Loucy (cell line): ENCODE data around the gene PLEKHA6.

Experiments
- H2AFZ ChIP-seq: fragments of 200-600 bp; sonication (generic); 2 replicates; pipeline ENCODE4 v1.6.0; 2016; ENCODE audit warnings: antibody characterized with exemption, mild to moderate bottlenecking, low read length, moderate library complexity
- H3F3A ChIP-seq: fragments of 200-600 bp; 2 replicates; pipeline ENCODE4 v1.6.0; 2016; ENCODE audit warnings: antibody characterized with exemption, low read depth, mild to moderate bottlenecking
- H3K27me3 ChIP-seq: fragments of 200-600 bp; sonication (generic); 2 replicates; pipeline ENCODE4 v1.6.1; 2014; ENCODE audit warnings: low read length, mild to moderate bottlenecking; ENCODE audit not compliant: insufficient read depth, poor library complexity, severe bottlenecking
- H3K36me3 ChIP-seq: fragments of 200-600 bp; sonication (generic); 2 replicates; pipeline ENCODE4 v1.6.1; 2016; ENCODE audit warnings: low read length; ENCODE audit not compliant: insufficient read depth
- H3K4me1 ChIP-seq: fragments of 200-600 bp; sonication (generic); 2 replicates; pipeline ENCODE4 v1.5.1; 2014; ENCODE audit warnings: low read length, mild to moderate bottlenecking; ENCODE audit not compliant: insufficient read depth, poor library complexity, severe bottlenecking
- H3K4me2 ChIP-seq: fragments of 200-600 bp; sonication (generic); 2 replicates; pipeline ENCODE4 v1.6.0; 2014; ENCODE audit warnings: antibody characterized with exemption, low read length, low read depth, mild to moderate bottlenecking; ENCODE audit not compliant: poor library complexity, severe bottlenecking
- H3K4me3 ChIP-seq: fragments of 200-600 bp; sonication (generic); 2 replicates; pipeline ENCODE4 v1.5.1; 2014; ENCODE audit warnings: low read length, mild to moderate bottlenecking, mixed read lengths; ENCODE audit not compliant: poor library complexity, severe bottlenecking
- H3K79me2 ChIP-seq: fragments of 200-600 bp; sonication (generic); 2 replicates; pipeline ENCODE4 v1.6.1; 2014; ENCODE audit warnings: low read length; ENCODE audit not compliant: insufficient read depth
- H3K9ac ChIP-seq: fragments of 200-600 bp; sonication (generic); 2 replicates; pipeline ENCODE4 v1.6.0; 2014; ENCODE audit warnings: mild to moderate bottlenecking, low read depth, low read length, moderate library complexity; ENCODE audit not compliant: poor library complexity, severe bottlenecking
- H3K9me2 ChIP-seq: fragments of 200-600 bp; sonication (generic); replicated peaks from 2 replicates; pipeline ENCODE4 v1.6.1; 2016; ENCODE audit warnings: low read depth, low read length, mixed read lengths
- H3K9me3 ChIP-seq: fragments of 200-600 bp; sonication (generic); 2 replicates; pipeline ENCODE4 v1.6.1; 2014; ENCODE audit warnings: mild to moderate bottlenecking, antibody characterized with exemption, low read length, low read depth; ENCODE audit not compliant: insufficient read depth
- H4K20me1 ChIP-seq: fragments of 200-600 bp; sonication (generic); 2 replicates; pipeline ENCODE4 v1.6.0; 2014; ENCODE audit warnings: antibody characterized with exemption, low read length, mild to moderate bottlenecking; ENCODE audit not compliant: insufficient read depth, poor library complexity, severe bottlenecking
- CTCF ChIP-seq: fragments of 200-600 bp; sonication (generic); conservative IDR thresholded peaks from 2 replicates; pipeline ENCODE4 v1.5.1; 2014; ENCODE audit warnings: mild to moderate bottlenecking, antibody characterized with exemption, low read length
- EZH2phosphoT487 ChIP-seq: fragments of 200-600 bp; IDR thresholded peaks from 2 replicates; pipeline ENCODE4 v1.6.1; 2018; ENCODE audit warnings: antibody characterized with exemption, mild to moderate bottlenecking, moderate library complexity, borderline replicate concordance

PLEKHA6 gene

GRCh38 chr1:204348242-204348641, 11.5 kb downstream of the PLEKHA6 start:
- TF ChIP-seq EZH2phosphoT487 (no peak), CTCF (no peak)
- Histone ChIP-seq H3K4me2 (no peak overlapping the region), H3K27me3 (no peaks in the 10 kb centered on the region), H3K4me1 (peaks cover 13% of the 10 kb centered on the region), H3K9me2 (no peaks in the 10 kb centered on the region), H3K79me2 (no peaks in the 10 kb centered on the region), H3K4me3 (no peak overlapping the region), H3K9me3 (no peaks in the 10 kb centered on the region), H3K9ac (no peak overlapping the region), H4K20me1 (no peaks in the 10 kb centered on the region), H3K36me3 (no peaks in the 10 kb centered on the region), H2AFZ (no peak overlapping the region), H3F3A (no peaks in the 10 kb centered on the region)

- TF ChIP-seq EZH2phosphoT487 (no peak), CTCF (no peak)
- no peaks in the 10 kb centered on the region for H3K27me3 ChIP-seq
- H3K4me2 ChIP-seq = no peak overlapping the region
- H3K9me3 ChIP-seq = no peaks in the 10 kb centered on the region
- H3F3A ChIP-seq = no peaks in the 10 kb centered on the region
- no peak overlapping the region for H3K9ac ChIP-seq
- no peaks in the 10 kb centered on the region for H3K36me3 ChIP-seq
- no peaks in the 10 kb centered on the region for H3K9me2 ChIP-seq
- H3K4me3 ChIP-seq = no peak overlapping the region
- no peaks in the 10 kb centered on the region for H3K79me2 ChIP-seq
- H3K4me1 ChIP-seq = peaks cover 13% of the 10 kb centered on the region
- 0 out of 2 replicates have a peak overlapping the region, but pooled peaks have one; percentile 35 for H2AFZ ChIP-seq
- H4K20me1 ChIP-seq = no peaks in the 10 kb centered on the region
Observed at GRCh38 chr1:204345941-204346645, 13.6 kb downstream of the PLEKHA6 start.

- Histone ChIP-seq H3K9me2 (no peaks in the 10 kb centered on the region), H3K9me3 (no peaks in the 10 kb centered on the region), H3K27me3 (no peaks in the 10 kb centered on the region), H2AFZ (peak overlapping the region; percentile 35; the same call in 1 of the 2 replicates), H3K79me2 (no peaks in the 10 kb centered on the region), H3F3A (no peaks in the 10 kb centered on the region), H3K4me1 (peaks cover 13% of the 10 kb centered on the region), H3K4me2 (no peak overlapping the region), H3K4me3 (no peak overlapping the region), H3K36me3 (no peaks in the 10 kb centered on the region), H4K20me1 (no peaks in the 10 kb centered on the region), H3K9ac (no peak overlapping the region)
- TF ChIP-seq EZH2phosphoT487 (no peak), CTCF (no peak)
Observed at GRCh38 chr1:204345438-204345841, 14.3 kb downstream of the PLEKHA6 start.
